Stomach (tissue), 4 donors: ENCODE measurements around the gene AMOTL2.

ENCODE experiments used
- EP300 ChIP-seq: sonication (generic); formaldehyde crosslinking; IDR thresholded peaks from one replicate; pipeline ENCODE4 v1.6.1; 2017; ENCODE audit warnings: antibody characterized with exemption
- TF ChIP-seq, protein P1 (sequence below), 7 experiments: fragments of 450-650 bp in 4 of 7; fragments of 200-600 bp in 3 of 7; sonication (generic) in 3 of 7; IDR thresholded peaks; one replicate each; pipeline ENCODE4 v1.5.1; 2016 to 2019; ENCODE audit warnings: antibody characterized with exemption in 7 of 7, control low read depth in 2 of 7, mild to moderate bottlenecking in 1 of 7

DNA sequence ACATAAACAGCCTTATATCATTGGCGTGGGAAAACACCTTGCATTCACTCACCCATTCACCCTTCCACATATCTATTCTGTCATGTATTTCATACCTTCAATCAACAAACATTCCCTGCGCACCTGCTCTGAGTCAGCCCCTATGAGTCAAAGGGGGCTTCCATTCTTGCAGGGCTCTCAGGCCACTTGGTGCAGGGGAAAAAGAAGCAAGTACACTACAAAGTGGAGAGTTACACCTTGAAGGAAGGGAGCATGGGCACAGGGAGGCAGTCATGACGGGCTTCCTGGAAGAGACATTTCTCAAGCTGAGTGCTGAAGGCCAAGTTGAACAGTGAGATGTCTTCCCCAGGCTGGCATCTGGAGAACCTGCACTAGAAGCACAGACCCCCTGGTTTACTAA lies 4.6 kb upstream of the AMOTL2 start:
- TF ChIP-seq, protein P1, sequence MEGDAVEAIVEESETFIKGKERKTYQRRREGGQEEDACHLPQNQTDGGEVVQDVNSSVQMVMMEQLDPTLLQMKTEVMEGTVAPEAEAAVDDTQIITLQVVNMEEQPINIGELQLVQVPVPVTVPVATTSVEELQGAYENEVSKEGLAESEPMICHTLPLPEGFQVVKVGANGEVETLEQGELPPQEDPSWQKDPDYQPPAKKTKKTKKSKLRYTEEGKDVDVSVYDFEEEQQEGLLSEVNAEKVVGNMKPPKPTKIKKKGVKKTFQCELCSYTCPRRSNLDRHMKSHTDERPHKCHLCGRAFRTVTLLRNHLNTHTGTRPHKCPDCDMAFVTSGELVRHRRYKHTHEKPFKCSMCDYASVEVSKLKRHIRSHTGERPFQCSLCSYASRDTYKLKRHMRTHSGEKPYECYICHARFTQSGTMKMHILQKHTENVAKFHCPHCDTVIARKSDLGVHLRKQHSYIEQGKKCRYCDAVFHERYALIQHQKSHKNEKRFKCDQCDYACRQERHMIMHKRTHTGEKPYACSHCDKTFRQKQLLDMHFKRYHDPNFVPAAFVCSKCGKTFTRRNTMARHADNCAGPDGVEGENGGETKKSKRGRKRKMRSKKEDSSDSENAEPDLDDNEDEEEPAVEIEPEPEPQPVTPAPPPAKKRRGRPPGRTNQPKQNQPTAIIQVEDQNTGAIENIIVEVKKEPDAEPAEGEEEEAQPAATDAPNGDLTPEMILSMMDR (IDR thresholded peaks at IDR 0.05), result no peak
- no peak for TF ChIP-seq EP300
